Jurkat, Clone E6-1 (cell line): ENCODE data around the gene MT4.

ENCODE experiments used
- DNase-seq: peaks from one replicate; pipeline ENCODE4 v3.0.0-alpha.2; 2011; ENCODE audit warnings: low read depth, low spot score
- H3K4me3 ChIP-seq: 2 replicates; pipeline ENCODE4 v1.5.1; 2011; ENCODE audit warnings: mild to moderate bottlenecking, low read length, control low read depth, moderate library complexity

The MT4 gene

DNA sequence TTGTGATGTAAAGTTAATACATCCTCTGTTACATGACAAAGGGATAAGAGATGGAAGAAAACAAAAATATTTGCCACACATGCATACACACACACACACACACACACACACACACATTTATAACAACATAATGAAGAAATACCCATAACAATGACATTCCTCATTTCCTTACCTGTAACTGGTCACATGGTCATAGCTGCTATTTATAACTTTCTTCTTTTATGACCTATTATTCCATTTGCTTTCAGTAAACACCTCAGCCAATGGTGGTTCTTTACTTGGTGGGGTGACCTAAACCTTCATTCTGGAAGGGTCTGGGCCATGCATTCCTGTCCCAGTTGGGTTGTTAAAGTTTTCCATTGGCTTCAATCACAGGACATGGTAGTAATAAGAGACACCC is 48.8 kb downstream of the MT4 start:
- H3K4me3 ChIP-seq: no peak overlapping the region
- no peak for DNase-seq

DNA sequence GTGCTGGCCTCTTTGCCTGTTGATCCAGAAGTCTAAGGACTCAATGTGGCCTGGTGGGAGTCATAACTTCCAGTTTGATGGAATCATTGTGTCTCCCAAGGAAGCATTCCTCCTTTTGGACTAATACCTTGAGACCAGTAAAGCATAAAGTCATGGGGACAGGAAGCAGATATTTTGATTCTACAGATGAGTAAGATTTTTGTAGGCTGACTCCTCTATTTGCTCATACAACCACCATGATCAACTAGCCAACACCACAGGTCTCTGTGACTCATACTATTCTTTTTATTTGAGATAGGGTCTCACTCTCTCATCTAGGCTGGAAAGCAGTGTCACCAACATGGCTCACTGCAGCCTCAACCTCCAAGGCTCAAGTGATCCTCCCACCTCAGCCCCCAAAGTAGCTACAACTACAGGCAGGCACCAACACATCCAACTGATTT is 49.7 kb downstream of the MT4 start:
- no peak for DNase-seq
- no peak overlapping the region for H3K4me3 ChIP-seq

DNA sequence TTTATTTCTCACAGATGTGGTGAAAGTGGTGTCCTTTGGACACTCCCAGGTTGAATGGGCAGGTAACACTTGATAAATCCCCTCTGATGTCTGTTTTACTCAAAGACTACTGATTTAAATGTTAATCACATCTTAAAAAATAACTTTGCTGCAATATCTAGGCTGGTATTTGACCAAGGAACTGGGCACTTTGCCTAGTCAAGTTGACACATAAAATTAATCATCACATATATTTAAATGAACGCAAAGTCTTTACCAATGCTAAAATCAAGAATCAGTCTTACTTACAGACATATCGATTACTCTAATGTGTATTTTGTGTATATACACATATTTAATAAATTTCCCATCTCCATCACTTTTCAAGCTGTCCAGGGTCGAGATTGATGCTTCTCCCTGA is 50.5 kb downstream of the MT4 start:
- no peak for DNase-seq
- H3K4me3 ChIP-seq: no peak overlapping the region

- no peak for DNase-seq
- H3K4me3 ChIP-seq: no peak overlapping the region
Measured at GRCh38 chr16:56616608-56617211, 51.8 kb downstream of the MT4 start.

- DNase-seq: no peak
- H3K4me3 ChIP-seq: no peak overlapping the region
Measured at GRCh38 chr16:56617212-56618085, 52.6 kb downstream of the MT4 start.

DNA sequence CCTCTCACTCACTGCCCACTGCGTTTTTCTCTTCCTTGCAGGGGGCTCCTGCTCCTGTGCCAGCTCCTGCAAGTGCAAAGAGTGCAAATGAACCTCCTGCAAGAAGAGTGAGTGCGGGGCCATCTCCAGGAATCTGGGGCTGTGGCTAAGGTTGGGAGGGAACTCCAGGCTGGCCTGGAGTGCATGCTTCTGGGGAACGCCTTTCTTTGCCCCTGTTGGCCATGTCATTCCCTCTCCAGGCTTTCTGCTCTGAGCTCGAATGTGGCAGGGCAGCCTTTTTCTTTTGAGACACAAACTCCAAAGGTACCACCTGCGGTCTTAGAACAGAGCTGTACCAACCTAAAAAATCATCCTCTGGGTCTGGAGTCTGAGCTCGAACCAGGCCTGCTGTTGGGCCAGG is 53.3 kb downstream of the MT4 start:
- no peak overlapping the region for H3K4me3 ChIP-seq
- DNase-seq: no peak
